PC-3 (cell line): ENCODE data around the gene MNT. TPM values are rescaled to one million over a fixed set of nuclear protein-coding genes. Genes with fewer than 3 reads are reported as not detected.

Experiments used
- ATAC-seq: fragments of 200-7000 bp; cut with Tn5 transposase; 2 replicates; pipeline ENCODE4 v1.9.1; 2020; ENCODE audit warnings: mild to moderate bottlenecking, moderate library complexity
- BruUV-seq: library from RNA; stranded (reverse); fragments of 400-500 nt; replicated peaks from 2 replicates; lab custom pipeline; 2021; lab: Mats Ljungman, UMichigan
- CTCF ChIA-PET: fragments of 300-600 bp; sonication (Branson Sonifier 250); formaldehyde crosslinking; loops from one replicate; lab custom pipeline; 2022; ENCODE audit warnings: antibody characterized with exemption; lab: Charles Lee
- POLR2A ChIA-PET: fragments of 300-600 bp; sonication (Branson Sonifier 250); formaldehyde crosslinking; loops from one replicate; lab custom pipeline; 2022; ENCODE audit warnings: antibody characterized with exemption; ENCODE audit not compliant: unreplicated experiment; lab: Charles Lee
- DNase-seq: peaks from one replicate; pipeline ENCODE4 v3.0.0-alpha.2; 2015
- H2AFZ ChIP-seq: fragments of 300-600 bp; sonication (generic); 2 replicates; pipeline ENCODE4 v1.6.0; 2016; ENCODE audit warnings: antibody characterized with exemption, low read length
- H3F3A ChIP-seq: fragments of 300-600 bp; sonication (generic); one replicate; pipeline ENCODE4 v1.6.0; 2017; ENCODE audit warnings: antibody characterized with exemption, low read length, control low read depth, mild to moderate bottlenecking; ENCODE audit not compliant: unreplicated experiment
- H3K27ac ChIP-seq: fragments of 300-600 bp; sonication (generic); 2 replicates; pipeline ENCODE4 v1.5.1; 2016; ENCODE audit warnings: mild to moderate bottlenecking, low read length
- H3K27me3 ChIP-seq: fragments of 300-600 bp; sonication (generic); 2 replicates; pipeline ENCODE4 v1.6.1; 2016; ENCODE audit warnings: low read length, mixed read lengths
- H3K36me3 ChIP-seq: fragments of 300-600 bp; sonication (generic); 2 replicates; pipeline ENCODE4 v1.6.1; 2016; ENCODE audit warnings: low read depth, mixed run types, low read length, mixed read lengths
- H3K4me1 ChIP-seq: fragments of 300-600 bp; sonication (generic); 2 replicates; pipeline ENCODE4 v1.5.1; 2016; ENCODE audit warnings: low read length; ENCODE audit not compliant: insufficient read depth
- H3K4me2 ChIP-seq: fragments of 300-600 bp; sonication (generic); 2 replicates; pipeline ENCODE4 v1.6.0; 2016; ENCODE audit warnings: low read length
- H3K4me3 ChIP-seq: fragments of 300-600 bp; sonication (generic); 2 replicates; pipeline ENCODE4 v1.5.1; 2016; ENCODE audit warnings: mild to moderate bottlenecking, low read length, mixed read lengths
- H3K79me2 ChIP-seq: fragments of 300-600 bp; sonication (generic); 2 replicates; pipeline ENCODE4 v1.6.1; 2017; ENCODE audit warnings: low read length, mixed read lengths
- H3K9ac ChIP-seq: fragments of 300-600 bp; sonication (generic); 2 replicates; pipeline ENCODE4 v1.6.0; 2016; ENCODE audit warnings: mild to moderate bottlenecking, low read length
- H3K9me2 ChIP-seq: fragments of 300-600 bp; sonication (generic); replicated peaks from 2 replicates; pipeline ENCODE4 v1.6.1; 2016; ENCODE audit warnings: mixed run types, low read length, mixed read lengths
- H3K9me3 ChIP-seq: fragments of 300-600 bp; sonication (generic); 2 replicates; pipeline ENCODE4 v1.6.1; 2016; ENCODE audit warnings: low read length, mixed read lengths
- H4K20me1 ChIP-seq: fragments of 300-600 bp; sonication (generic); 2 replicates; pipeline ENCODE4 v1.6.1; 2016; ENCODE audit warnings: low read length, mixed read lengths
- EZH2 ChIP-seq: fragments of 300-600 bp; sonication (generic); IDR thresholded peaks from one replicate; pipeline ENCODE4 v1.6.1; 2017; ENCODE audit warnings: antibody characterized with exemption, mild to moderate bottlenecking, low read length; ENCODE audit not compliant: unreplicated experiment
- EZH2phosphoT487 ChIP-seq: fragments of 300-600 bp; sonication (generic); IDR thresholded peaks from 2 replicates; pipeline ENCODE4 v1.6.1; 2018; ENCODE audit warnings: mild to moderate bottlenecking, antibody characterized with exemption, low read length, borderline replicate concordance
- intact Hi-C: fragments of 100-400 bp; cut with micrococcal nuclease; formaldehyde crosslinking; loops from 2 replicates; pipeline ENCODE4 v1.9.0; 2023
- total RNA-seq: library from RNA; depleted of rRNA; stranded (reverse); fragments of >200 nt; gene quantifications from 2 replicates; pipeline ENCODE4 v1.2.3, GENCODE V29; 2014
- TF ChIP-seq, protein P1 (sequence below): fragments of 300-600 bp; sonication (generic); conservative IDR thresholded peaks from 2 replicates; pipeline ENCODE4 v1.5.1; 2017; ENCODE audit warnings: antibody characterized with exemption, low read depth, mild to moderate bottlenecking, low read length

The MNT gene
- total RNA-seq, 1 experiment from 2014 or later: 19.1 TPM

DNA sequence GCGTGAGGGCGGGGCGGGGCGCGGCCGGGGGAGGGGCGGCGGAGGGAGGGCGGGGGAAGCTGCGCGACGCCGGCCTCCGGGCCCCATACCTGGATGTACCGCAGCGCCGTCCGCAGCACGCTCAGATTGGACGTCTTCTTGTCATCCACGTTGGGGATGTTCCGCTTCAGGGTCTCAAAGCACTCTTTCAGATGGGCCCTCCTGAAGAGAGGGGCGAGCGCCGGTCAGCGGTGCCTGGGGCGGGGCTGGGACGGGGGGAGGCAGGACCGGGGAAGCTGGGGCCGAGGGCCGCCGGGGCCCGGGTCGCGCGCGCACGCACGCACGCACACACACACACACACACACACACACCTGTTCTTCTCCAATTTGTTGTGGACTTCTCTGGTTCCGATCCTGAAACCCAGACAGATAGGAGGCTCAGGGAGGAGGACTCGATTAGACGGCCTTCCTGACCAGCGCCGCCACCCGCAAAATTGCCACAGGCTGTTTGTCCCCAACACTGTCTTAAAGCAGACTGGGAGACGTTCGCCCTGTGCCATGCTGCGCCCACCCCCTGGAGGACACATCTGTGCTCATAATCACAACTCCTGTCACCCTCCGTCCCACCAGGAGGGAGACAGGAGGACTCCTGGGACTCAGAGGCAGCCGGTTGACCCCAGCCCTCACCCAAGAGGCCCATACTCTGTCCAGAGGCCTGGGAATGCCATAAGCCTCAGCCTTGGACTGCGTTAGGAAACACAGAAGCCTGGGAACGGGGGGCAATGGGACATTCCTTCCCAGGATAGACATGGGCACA is 6.7 kb downstream of the MNT start:
- Histone ChIP-seq H3K27ac (no peak overlapping the region), H3K9ac (no peak overlapping the region), H3K9me3 (no peaks in the 10 kb centered on the region), H3K36me3 (no peaks in the 10 kb centered on the region), H3K79me2 (peaks cover 64% of the 10 kb centered on the region), H3K4me1 (peaks cover 52% of the 10 kb centered on the region), H3K4me3 (no peak overlapping the region), H3K4me2 (peak overlapping the region; percentile 53), H3K27me3 (no peaks in the 10 kb centered on the region), H2AFZ (no peak overlapping the region), H3F3A (no peaks in the 10 kb centered on the region), H3K9me2 (no peaks in the 10 kb centered on the region), H4K20me1 (peaks cover 16% of the 10 kb centered on the region; the same call in 1 of the 2 replicates)
- POLR2A ChIA-PET: interaction anchor here (1.2 kb wide), 1 partner anchor 13 kb away, joined by 4 read pairs; no protein-coding TSS in a partner anchor
- ATAC-seq: no peak
- CTCF ChIA-PET: interaction anchor here (0.6 kb wide), 1 partner anchor 12 kb away, joined by 4 read pairs; no protein-coding TSS in a partner anchor
- intact Hi-C loops: no loop called here
- BruUV-seq: TSS peak; percentile 51
- no peak for DNase-seq
- TF ChIP-seq EZH2phosphoT487 (no peak), EZH2 (no peak)
- TF ChIP-seq, protein P1, sequence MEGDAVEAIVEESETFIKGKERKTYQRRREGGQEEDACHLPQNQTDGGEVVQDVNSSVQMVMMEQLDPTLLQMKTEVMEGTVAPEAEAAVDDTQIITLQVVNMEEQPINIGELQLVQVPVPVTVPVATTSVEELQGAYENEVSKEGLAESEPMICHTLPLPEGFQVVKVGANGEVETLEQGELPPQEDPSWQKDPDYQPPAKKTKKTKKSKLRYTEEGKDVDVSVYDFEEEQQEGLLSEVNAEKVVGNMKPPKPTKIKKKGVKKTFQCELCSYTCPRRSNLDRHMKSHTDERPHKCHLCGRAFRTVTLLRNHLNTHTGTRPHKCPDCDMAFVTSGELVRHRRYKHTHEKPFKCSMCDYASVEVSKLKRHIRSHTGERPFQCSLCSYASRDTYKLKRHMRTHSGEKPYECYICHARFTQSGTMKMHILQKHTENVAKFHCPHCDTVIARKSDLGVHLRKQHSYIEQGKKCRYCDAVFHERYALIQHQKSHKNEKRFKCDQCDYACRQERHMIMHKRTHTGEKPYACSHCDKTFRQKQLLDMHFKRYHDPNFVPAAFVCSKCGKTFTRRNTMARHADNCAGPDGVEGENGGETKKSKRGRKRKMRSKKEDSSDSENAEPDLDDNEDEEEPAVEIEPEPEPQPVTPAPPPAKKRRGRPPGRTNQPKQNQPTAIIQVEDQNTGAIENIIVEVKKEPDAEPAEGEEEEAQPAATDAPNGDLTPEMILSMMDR: no peak

- H3K9ac ChIP-seq: peak overlapping the region; percentile 97
- POLR2A ChIA-PET: interaction anchor here (1.0 to 1.2 kb wide), 2 partner anchors 12 to 14 kb away, joined by 3 to 4 read pairs; no protein-coding TSS in a partner anchor
- BruUV-seq: no TSS peak
These were observed 7.5 kb downstream of the MNT start for GRCh38 chr17:2393174-2393953.

More at GRCh38 chr17:2393174-2393953, 7.5 kb downstream of the MNT start:
- TF ChIP-seq EZH2 (no peak), EZH2phosphoT487 (peak; percentile 68; the same call in 1 of the 2 replicates)
- DNase-seq: peak; percentile 83
- peak overlapping the region; percentile 83 for H3K4me2 ChIP-seq
- peaks cover 48% of the 10 kb centered on the region for H3K4me1 ChIP-seq
- H3K27me3 ChIP-seq: no peaks in the 10 kb centered on the region
- H3K79me2 ChIP-seq: peaks cover 58% of the 10 kb centered on the region
- no peak overlapping the region for H2AFZ ChIP-seq
- H4K20me1 ChIP-seq: peaks cover 13% of the 10 kb centered on the region; the same call in 1 of the 2 replicates
- peak overlapping the region; percentile 72 for H3K4me3 ChIP-seq
- H3K9me2 ChIP-seq: no peaks in the 10 kb centered on the region
- no peaks in the 10 kb centered on the region for H3K36me3 ChIP-seq
- peak; percentile 25 for ATAC-seq
- no peaks in the 10 kb centered on the region for H3K9me3 ChIP-seq
- intact Hi-C loops: no loop called here
- peak overlapping the region; percentile 96 for H3K27ac ChIP-seq
- CTCF ChIA-PET: interaction anchor here (0.6 to 1.2 kb wide), 2 partner anchors 11 to 13 kb away, joined by 4 to 9 read pairs; no protein-coding TSS in a partner anchor
- no peaks in the 10 kb centered on the region for H3F3A ChIP-seq
